ENCODE results near the gene CSF3R.

- TF ChIP-seq EZH2 (IDR thresholded peaks at IDR 0.05) (no peak), POLR2AphosphoS5 (IDR thresholded peaks at IDR 0.05; ENCODE audit: borderline replicate concordance, low read depth, low read length) (no peak)
These were observed 31.8 kb downstream of the CSF3R start for GRCh38 chr1:36450919-36451305.
